Activated T-cell treated with anti-CD3 and anti-CD28 coated beads for 1 hour (primary cell): ENCODE measurements around the gene LTB4R2.
"Not testable (repeated sequence)": the region's sequence is repeated elsewhere in the genome, so short reads cannot be mapped to it uniquely, and the experiment has no call there.

ENCODE experiments used
- DNase-seq: peaks from one replicate; pipeline ENCODE4 v3.0.0-alpha.2; 2020; ENCODE audit warnings: low read depth

Gene LTB4R2

DNA sequence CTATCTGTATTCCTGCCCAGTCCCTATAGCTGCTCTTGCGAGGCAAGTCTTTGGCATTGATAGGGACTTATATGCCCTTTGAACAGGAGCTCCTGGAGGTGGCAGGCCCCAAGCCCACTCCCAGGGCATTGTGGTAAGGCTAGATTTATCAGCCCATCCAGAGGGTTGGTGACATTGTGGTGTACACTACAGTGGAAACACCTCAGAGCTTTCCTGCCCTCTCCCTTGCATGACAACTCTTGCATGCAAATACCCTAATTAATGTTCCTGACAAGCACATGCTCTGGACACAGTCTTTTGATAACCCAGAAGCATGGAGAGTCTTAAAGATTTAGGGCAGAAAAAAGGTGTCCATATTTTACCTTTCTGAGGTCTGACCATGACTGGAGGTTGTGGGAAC lies 30.7 kb downstream of the LTB4R2 start:
- DNase-seq = no peak

DNA sequence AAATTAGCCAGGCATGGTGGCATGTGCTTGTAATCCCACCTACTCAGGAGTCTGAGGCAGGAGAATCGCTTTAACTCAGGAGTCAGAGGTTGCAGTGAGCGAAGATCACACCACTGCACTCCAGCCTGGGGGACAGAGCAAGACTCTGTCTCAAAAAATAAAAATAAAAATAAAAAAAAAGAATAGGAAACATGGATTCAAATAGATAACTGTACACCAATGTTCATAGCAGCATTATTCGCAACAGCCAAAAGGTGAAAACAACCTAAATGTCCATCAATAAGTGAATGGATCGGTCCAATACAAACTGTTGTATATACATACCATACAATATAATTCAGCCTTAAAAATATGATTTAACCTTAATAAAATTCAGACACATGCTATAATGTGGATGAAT lies 32.9 kb downstream of the LTB4R2 start:
- DNase-seq = no peak

DNA sequence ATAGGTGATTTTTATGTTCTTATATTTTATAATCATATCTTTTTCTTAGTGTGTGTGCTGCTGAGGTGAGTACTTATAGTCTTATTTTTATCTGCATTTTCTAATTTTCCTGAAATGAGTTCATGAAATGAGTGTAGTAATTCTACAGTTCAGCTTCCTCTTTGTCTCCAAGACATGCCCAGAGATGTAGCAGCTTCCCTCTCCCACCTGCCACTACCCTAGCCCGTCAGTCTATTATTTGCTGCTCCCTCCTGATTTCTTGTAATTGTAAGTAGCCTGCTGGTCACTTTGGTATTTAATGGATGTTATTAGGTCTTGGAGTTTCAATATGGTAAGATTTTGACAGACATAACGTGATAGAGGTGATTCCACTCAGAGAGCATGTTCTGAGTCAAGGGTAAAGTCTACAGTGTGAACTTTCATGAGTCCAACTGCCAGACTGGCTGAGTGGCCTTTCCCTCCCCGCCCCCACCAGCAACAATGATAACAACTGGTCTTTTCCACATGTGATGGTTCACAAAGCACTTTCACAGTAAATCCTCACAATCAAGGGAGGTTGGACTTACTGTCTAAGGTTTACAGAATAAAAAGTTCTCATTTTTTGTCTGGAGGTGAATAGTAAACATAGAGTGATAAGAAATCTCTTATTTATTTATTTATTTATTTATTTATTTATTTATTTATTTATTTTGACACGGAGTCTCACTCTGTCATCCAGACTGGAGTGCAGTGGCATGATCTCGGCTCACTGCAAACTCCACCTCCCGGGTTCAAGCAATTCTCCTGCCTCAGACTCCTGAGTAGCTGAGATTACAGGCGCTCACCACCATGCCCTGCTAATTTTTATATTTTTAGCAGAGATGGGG lies 34.1 kb downstream of the LTB4R2 start:
- DNase-seq = no peak

GRCh38 chr14:24347134-24347533 lies 37.2 kb downstream of the LTB4R2 start:
- no peak for DNase-seq

DNA sequence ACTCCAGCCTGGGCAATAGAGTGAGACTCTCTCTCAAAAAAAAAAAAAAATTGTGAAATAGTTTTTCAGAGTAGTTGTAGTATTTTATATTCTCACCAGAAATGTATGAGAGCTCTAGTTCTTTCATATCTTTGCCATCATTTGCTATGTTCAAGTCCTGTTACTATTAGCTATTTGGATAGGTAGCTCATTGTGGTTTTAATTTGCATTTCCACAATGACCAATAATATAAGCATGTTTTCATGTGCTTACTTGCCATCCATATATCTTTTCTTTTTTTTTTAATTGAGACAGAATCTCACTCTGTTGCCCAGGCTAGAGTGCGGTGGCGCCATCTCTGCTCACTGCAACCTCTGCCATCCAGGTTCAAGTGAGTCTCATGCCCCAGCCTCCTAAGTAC lies 38.2 kb downstream of the LTB4R2 start:
- DNase-seq = no peak

DNA sequence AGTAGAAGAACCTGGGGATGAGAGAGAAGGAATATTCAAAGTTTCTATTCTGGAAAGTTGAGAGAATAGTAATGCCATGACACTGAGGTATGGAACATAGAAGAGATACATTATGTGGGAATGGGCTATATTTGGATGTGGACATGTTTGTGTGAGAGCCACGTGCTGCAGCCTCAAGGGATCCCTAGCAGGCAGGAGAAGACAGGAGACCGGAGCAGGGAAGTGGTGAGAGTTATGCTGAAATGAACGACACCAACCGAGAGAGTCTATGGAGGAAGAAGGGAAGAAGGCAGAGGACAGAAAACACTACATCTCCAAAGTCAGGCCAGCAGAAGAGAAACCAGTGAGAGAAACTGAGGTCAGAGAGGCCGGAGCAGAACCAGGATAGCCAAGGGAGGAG lies 39.8 kb downstream of the LTB4R2 start:
- DNase-seq = no peak

DNA sequence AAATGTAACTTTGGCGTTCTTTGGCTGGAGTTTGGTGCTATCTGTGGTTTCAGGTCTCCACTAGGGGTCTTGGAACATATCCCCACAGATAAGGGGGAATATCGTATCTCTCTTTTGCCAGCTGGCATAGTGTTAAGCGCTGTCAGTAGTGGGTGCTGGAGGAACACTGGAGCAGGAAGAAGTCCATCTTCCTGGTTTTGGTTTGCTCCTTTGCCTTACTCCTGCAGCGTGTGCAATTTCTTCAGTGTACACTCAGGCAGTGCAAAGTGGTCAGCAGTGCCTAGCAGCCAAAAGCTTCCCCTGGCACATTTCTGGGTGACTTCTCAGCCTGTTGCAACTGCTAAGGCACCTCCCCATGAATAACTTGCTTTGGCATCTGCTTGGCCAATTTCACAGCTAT lies 41.6 kb downstream of the LTB4R2 start:
- DNase-seq = no peak

DNA sequence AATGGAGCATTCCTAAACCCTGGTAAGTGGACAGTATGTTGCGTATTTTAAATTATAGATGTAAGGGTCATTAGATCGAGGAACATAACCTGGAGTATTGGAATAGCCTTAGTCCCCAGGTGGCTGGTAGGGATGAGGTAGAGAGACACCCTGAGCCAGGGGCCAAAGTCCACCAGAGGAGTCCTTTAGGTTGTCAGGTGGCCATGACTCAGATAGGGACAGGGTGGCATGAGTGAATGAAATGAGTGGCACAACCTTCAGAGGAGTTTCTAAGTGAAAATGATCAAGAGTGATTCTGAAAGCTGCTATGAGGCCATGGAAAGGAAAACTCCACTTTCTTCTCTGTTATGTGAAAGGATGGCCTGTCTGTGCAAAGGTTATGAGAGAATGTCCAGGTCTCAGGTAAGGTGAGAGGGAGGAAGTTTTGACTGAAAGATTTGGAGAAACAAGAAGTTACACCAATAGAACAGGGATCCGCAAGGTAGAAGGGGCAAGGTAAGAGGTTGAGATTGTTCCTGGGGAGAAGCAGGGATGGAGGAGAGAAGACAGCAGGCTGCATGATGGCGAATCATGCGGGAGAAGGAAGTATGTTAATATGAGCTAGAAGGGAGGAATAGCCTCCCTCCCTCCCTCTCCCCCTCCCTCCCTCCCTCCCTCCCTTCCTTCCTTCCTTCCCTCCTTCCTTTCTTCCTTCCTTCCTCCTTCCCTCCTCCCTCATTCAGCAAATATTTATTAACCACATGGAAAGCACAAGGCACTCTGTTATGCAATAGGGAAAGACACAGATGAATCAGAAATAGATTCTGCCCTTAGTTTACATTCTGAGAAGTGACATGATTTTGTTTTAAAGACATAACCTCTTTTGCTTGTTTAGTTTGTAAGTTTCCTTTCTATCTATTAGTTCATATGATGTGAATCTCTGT lies 43.9 kb downstream of the LTB4R2 start:
- DNase-seq = no peak

- not testable (repeated sequence) for DNase-seq
These were observed 44.5 kb downstream of the LTB4R2 start for GRCh38 chr14:24354482-24354825.

GRCh38 chr14:24355009-24355408 lies 45.1 kb downstream of the LTB4R2 start:
- DNase-seq = no peak

GRCh38 chr14:24356208-24356607 lies 46.3 kb downstream of the LTB4R2 start:
- DNase-seq = no peak

GRCh38 chr14:24360281-24360680 lies 50.3 kb downstream of the LTB4R2 start:
- DNase-seq = no peak

DNA sequence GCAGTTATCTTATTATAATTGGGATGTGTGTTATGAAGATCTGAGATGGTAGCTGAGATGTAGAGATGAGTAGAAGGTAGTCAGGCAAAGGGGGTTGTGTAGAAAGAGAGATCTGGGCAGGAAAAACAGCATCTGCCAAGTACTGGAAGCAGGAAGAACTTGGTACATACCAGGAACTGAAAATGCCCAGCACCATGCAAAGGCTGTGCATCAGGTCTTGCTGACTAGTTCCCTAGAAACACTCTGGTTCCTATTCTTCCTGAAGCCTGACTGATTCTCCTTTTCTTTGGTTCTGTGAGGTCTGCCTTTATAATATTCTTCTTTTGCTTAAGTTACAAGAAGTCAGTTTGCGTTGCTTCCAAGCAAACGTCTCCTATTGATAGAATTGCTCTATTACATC lies 51.4 kb downstream of the LTB4R2 start:
- no peak for DNase-seq
